Stimulated activated CD4-positive, alpha-beta T cell treated with anti-CD3 and anti-CD28 coated beads, Interleukin-4, amount 100 ng/mL, for 1 hour (primary cell): ENCODE measurements around the gene PLEKHG4B.
"Not testable (repeated sequence)": the region's sequence is repeated elsewhere in the genome, so short reads cannot be mapped to it uniquely, and the experiment has no call there.

Experiments used
- DNase-seq: peaks from one replicate; pipeline ENCODE4 v3.0.0-alpha.2; 2020

The PLEKHG4B gene

GRCh38 chr5:157126-157715 is 65.3 kb downstream of the PLEKHG4B start:
- DNase-seq, result no peak

- no peak for DNase-seq
These were observed 65.8 kb downstream of the PLEKHG4B start for GRCh38 chr5:157801-158200.

- no peak for DNase-seq
These were observed 67.0 kb downstream of the PLEKHG4B start for GRCh38 chr5:158807-159447.

GRCh38 chr5:159448-160172 is 67.6 kb downstream of the PLEKHG4B start:
- DNase-seq, result no peak

- DNase-seq, result no peak
These were observed 68.2 kb downstream of the PLEKHG4B start for GRCh38 chr5:160173-160510.

- no peak for DNase-seq
These were observed 69.2 kb downstream of the PLEKHG4B start for GRCh38 chr5:160921-161802.

- no peak for DNase-seq
These were observed 69.8 kb downstream of the PLEKHG4B start for GRCh38 chr5:161803-162110.

GRCh38 chr5:162190-162564 is 70.2 kb downstream of the PLEKHG4B start:
- no peak for DNase-seq

- no peak for DNase-seq
These were observed 70.8 kb downstream of the PLEKHG4B start for GRCh38 chr5:162565-163337.

GRCh38 chr5:163338-163620 is 71.3 kb downstream of the PLEKHG4B start:
- DNase-seq, result no peak

GRCh38 chr5:163841-164240 is 71.9 kb downstream of the PLEKHG4B start:
- DNase-seq, result no peak

GRCh38 chr5:164244-164643 is 72.3 kb downstream of the PLEKHG4B start:
- DNase-seq, result no peak

- not testable (repeated sequence) for DNase-seq
These were observed 72.8 kb downstream of the PLEKHG4B start for GRCh38 chr5:164783-165182.

GRCh38 chr5:166441-167372 is 74.7 kb downstream of the PLEKHG4B start:
- no peak for DNase-seq

GRCh38 chr5:167511-167910 is 75.5 kb downstream of the PLEKHG4B start:
- DNase-seq, result no peak

GRCh38 chr5:167982-168660 is 76.2 kb downstream of the PLEKHG4B start:
- DNase-seq, result no peak

GRCh38 chr5:169071-169727 is 77.2 kb downstream of the PLEKHG4B start:
- no peak for DNase-seq

GRCh38 chr5:169728-170094 is 77.7 kb downstream of the PLEKHG4B start:
- no peak for DNase-seq

- no peak for DNase-seq
These were observed 79.2 kb downstream of the PLEKHG4B start for GRCh38 chr5:170971-171800.

GRCh38 chr5:171801-172331 is 79.9 kb downstream of the PLEKHG4B start:
- no peak for DNase-seq
